HUES64 (cell line): ENCODE measurements around the gene CDH18.

Experiments
- H3K27ac ChIP-seq: 2 replicates; pipeline ENCODE4 v1.7.0; 2013; ENCODE audit warnings: low read depth, low read length, inconsistent platforms
- H3K27me3 ChIP-seq: 2 replicates; pipeline ENCODE4 v1.6.1; 2013; ENCODE audit warnings: mild to moderate bottlenecking, low read length; ENCODE audit not compliant: insufficient read depth
- H3K36me3 ChIP-seq: 2 replicates; pipeline ENCODE4 v1.6.1; 2013; ENCODE audit warnings: mild to moderate bottlenecking, low read length; ENCODE audit not compliant: insufficient read depth
- H3K4me1 ChIP-seq: 2 replicates; pipeline ENCODE4 v1.6.1; 2013; ENCODE audit warnings: mild to moderate bottlenecking, low read length, moderate library complexity; ENCODE audit not compliant: insufficient read depth
- H3K4me3 ChIP-seq: 2 replicates; pipeline ENCODE4 v1.5.1; 2013; ENCODE audit warnings: mild to moderate bottlenecking, low read length, moderate library complexity
- H3K9ac ChIP-seq: 2 replicates; pipeline ENCODE4 v1.6.1; 2013; ENCODE audit warnings: mild to moderate bottlenecking, low read depth, low read length
- H3K9me3 ChIP-seq: 2 replicates; pipeline ENCODE4 v1.6.1; 2013; ENCODE audit warnings: low read depth, low read length; ENCODE audit not compliant: insufficient read depth
- WGBS: fragments of 150-250, 120-280 bp; methylation state at CpG from one replicate; pipeline ENCODE4 v1.1.7; 2013; ENCODE audit warnings: missing lambda C conversion rate; 5-methylcytosine and 5-hydroxymethylcytosine counted together

CDH18 gene

DNA sequence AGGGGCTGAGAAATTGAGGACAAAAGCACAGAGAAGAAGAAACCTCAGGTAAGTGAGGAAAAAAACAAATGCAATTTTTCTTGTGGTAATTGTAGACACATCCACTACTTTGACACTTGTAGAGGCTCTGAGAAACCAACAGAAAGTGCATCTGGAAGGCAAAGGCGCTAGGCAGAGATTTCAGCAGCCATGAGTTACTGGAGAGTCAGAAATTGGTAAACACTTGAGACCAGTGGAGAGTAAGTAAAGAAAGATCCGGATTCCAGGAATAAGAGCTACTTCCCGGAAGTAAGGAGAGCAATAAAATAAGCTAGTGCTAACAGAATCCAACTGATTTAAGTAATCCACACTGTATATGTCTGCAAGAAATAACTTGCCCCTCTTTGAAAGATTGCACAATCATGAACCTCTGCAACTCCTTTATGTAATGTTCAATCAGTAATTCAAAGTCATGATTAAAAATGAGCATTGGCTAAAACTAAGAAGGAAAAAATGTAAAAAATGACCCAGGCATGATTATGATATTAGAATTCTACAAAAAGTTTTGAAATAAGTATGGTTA, 382.1 kb downstream of the CDH18 start:
- no peaks in the 10 kb centered on the region for H3K36me3 ChIP-seq
- no peak overlapping the region for H3K9ac ChIP-seq
- H3K4me1 ChIP-seq, result 0 out of 2 replicates have a peak, but pooled peaks cover 5% of the 10 kb centered on the region
- H3K27me3 ChIP-seq, result no peaks in the 10 kb centered on the region
- no peak overlapping the region for H3K27ac ChIP-seq
- WGBS, result 96% methylated on average over 3 of the region's 3 CpGs
- H3K4me3 ChIP-seq, result no peak overlapping the region
- H3K9me3 ChIP-seq, result peaks cover 9% of the 10 kb centered on the region; the same call in 1 of the 2 replicates

DNA sequence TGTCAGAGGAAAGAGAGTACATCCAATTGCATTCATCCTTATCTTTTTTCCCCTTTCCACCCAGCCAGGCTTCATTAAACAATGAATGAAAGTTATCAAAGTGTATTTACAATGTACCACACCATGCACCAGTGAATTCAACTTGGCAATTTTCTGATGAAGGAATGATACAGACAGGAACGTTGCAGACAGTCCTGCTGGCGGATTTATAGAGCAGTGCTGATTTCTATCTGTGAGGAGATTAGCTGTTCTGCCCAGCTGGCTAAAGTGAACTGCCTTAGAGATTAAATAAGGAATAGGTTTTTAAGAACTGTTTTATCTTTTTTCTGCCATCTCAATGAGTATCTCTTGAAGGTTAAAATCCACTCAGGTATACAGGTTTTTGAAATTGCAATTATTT, 403.9 kb downstream of the CDH18 start:
- Histone ChIP-seq H3K27ac (no peak overlapping the region), H3K9me3 (no peaks in the 10 kb centered on the region), H3K36me3 (no peaks in the 10 kb centered on the region), H3K9ac (no peak overlapping the region), H3K4me1 (no peaks in the 10 kb centered on the region), H3K27me3 (no peaks in the 10 kb centered on the region), H3K4me3 (no peak overlapping the region)
- WGBS, result 80% methylated on average over 2 of the region's 2 CpGs

DNA sequence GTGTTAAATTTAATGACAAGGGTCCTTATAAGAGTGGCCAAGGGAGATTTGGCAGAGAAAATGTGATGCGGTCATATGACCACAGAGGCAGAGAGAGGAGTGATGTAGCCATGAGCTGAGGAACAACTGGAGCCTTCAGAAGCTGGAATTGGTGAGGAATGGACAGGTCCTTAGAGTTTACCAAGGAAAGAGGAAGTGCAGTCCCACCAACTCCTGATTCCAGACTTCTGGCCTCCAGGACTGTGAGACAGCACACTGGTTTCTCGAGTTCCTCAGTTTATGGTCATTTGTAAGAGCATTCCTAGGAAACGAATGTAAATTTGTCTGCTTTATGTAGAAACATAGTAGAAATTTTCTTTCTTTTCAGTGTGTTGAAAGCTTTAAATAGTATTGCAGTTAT, 410.1 kb downstream of the CDH18 start:
- no peak overlapping the region for H3K27ac ChIP-seq
- no peaks in the 10 kb centered on the region for H3K27me3 ChIP-seq
- no peak overlapping the region for H3K9ac ChIP-seq
- H3K36me3 ChIP-seq, result no peaks in the 10 kb centered on the region
- WGBS, result 95% methylated on average over 3 of the region's 3 CpGs
- no peaks in the 10 kb centered on the region for H3K9me3 ChIP-seq
- H3K4me1 ChIP-seq, result no peaks in the 10 kb centered on the region
- H3K4me3 ChIP-seq, result no peak overlapping the region

DNA sequence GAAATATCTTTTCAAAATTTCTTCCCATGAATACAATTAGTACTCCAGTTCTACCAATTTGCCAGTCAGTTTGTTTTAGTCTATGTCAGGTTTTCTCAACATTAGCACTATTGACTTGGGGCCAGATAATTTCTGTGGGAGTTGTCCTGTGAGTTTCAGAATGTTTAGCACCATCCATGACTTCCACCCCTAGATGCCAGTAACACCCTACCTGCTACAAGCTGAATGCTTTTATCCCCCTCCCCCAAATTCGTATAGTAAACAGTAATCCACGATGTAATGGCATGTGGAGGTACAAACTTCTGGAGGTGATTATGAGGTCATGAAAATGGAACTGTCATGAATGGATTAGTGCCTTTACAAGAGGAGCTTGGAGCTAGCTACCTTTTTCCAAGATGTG, 420.0 kb downstream of the CDH18 start:
- no peaks in the 10 kb centered on the region for H3K36me3 ChIP-seq
- no peak overlapping the region for H3K9ac ChIP-seq
- no peaks in the 10 kb centered on the region for H3K27me3 ChIP-seq
- H3K4me3 ChIP-seq, result no peak overlapping the region
- no peaks in the 10 kb centered on the region for H3K9me3 ChIP-seq
- 94% methylated on average over 2 of the region's 2 CpGs for WGBS
- H3K4me1 ChIP-seq, result no peaks in the 10 kb centered on the region
- H3K27ac ChIP-seq, result no peak overlapping the region

DNA sequence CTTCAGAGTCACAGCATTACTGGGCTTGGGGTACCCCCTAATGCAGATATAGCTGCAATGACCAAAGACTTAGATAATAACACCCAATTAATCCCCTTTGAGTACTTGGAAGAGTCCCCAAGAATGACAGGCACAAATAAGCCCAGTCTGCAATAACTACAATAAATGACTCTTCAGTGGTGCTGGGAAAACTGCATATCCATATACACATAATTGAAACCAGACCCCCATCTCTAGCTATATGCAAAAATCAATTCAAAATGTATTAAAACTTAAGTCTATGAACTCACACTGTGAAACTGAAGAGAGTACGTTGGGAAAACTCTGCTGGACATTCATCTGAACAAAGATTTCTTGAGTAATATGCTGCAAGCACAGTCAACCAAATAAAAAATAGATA, 422.5 kb downstream of the CDH18 start:
- Histone ChIP-seq H3K4me1 (no peaks in the 10 kb centered on the region), H3K9me3 (no peaks in the 10 kb centered on the region), H3K4me3 (no peak overlapping the region), H3K27ac (no peak overlapping the region), H3K27me3 (no peaks in the 10 kb centered on the region), H3K9ac (no peak overlapping the region), H3K36me3 (no peaks in the 10 kb centered on the region)
- 82% methylated on average over 1 of the region's 1 CpG for WGBS

DNA sequence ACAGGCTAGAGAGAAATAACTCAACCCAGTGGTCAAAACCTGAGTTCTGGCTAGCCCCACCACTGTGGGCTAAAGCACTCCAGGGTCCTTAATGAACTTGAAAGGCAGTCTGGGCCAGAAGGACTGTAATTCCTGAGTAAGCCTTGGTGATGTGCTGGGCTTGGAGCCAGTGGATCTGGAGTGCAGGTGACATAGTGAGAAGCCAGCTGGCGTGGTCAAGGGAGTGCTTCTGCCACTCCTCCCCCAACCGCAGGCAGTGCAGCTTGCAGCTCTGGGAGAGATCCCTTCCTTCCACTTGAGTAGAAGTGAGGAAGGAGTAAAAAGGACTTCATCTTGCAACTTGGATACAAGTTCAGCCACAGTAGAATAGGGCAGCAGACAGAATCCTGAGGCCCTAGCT, 424.0 kb downstream of the CDH18 start:
- Histone ChIP-seq H3K27me3 (no peaks in the 10 kb centered on the region), H3K27ac (no peak overlapping the region), H3K36me3 (no peaks in the 10 kb centered on the region), H3K4me3 (no peak overlapping the region), H3K9ac (no peak overlapping the region), H3K4me1 (no peaks in the 10 kb centered on the region), H3K9me3 (no peaks in the 10 kb centered on the region)
- WGBS, result 94% methylated on average over 2 of the region's 2 CpGs

- Histone ChIP-seq H3K9ac (no peak overlapping the region), H3K27me3 (no peaks in the 10 kb centered on the region), H3K27ac (no peak overlapping the region), H3K9me3 (no peaks in the 10 kb centered on the region), H3K36me3 (no peaks in the 10 kb centered on the region), H3K4me3 (no peak overlapping the region), H3K4me1 (no peaks in the 10 kb centered on the region)
Observed at GRCh38 chr5:19555876-19556275, 432.1 kb downstream of the CDH18 start.

GRCh38 chr5:19555436-19555835, 432.6 kb downstream of the CDH18 start:
- Histone ChIP-seq H3K36me3 (no peaks in the 10 kb centered on the region), H3K27me3 (no peaks in the 10 kb centered on the region), H3K9ac (no peak overlapping the region), H3K27ac (no peak overlapping the region), H3K9me3 (no peaks in the 10 kb centered on the region), H3K4me3 (no peak overlapping the region), H3K4me1 (no peaks in the 10 kb centered on the region)
- WGBS, result 91% methylated on average over 3 of the region's 3 CpGs

DNA sequence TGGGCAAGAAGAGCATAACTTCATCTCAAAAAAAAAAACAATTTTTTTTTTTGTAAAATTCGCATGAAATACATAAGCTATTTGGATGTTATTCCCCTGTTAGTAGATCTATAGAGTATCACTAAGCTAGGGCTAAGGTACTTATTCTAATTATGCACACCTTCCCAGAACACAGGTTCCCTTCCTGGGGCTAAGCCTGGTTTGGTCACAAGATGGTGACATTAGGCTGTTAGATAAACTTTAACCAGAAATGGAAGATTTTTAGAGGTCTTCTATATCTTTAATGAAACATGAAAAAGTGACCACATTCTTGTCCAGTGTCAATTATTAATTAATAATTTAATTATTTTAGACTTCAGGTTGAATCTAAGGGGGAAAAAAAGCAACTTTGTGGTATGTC, 433.5 kb downstream of the CDH18 start:
- WGBS, result no CpG with 5 or more reads among the region's 1 CpG
- Histone ChIP-seq H3K36me3 (no peaks in the 10 kb centered on the region), H3K9me3 (no peaks in the 10 kb centered on the region), H3K27me3 (no peaks in the 10 kb centered on the region), H3K4me3 (no peak overlapping the region), H3K9ac (no peak overlapping the region), H3K27ac (no peak overlapping the region), H3K4me1 (no peaks in the 10 kb centered on the region)

DNA sequence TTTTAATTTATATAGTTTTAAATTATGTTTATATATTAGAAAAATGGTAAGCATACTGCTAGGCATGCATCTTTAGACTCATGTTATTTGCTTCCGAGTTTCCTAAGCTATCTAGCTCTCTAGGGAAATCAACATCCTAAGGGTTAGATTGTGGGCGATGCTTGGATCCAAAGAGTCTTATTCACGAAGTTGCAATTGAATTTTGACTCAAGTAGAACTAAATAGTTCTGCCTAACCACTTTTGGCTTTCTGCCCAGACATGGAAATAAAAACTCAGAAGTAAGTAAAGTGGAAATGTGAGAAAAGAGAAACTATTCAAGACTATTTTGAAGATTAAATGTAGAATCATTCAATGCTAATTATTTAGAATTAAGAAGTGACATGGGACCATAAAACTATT, 440.4 kb downstream of the CDH18 start:
- no peak overlapping the region for H3K9ac ChIP-seq
- no peaks in the 10 kb centered on the region for H3K27me3 ChIP-seq
- 92% methylated on average over 3 of the region's 3 CpGs for WGBS
- no peak overlapping the region for H3K4me3 ChIP-seq
- H3K27ac ChIP-seq, result no peak overlapping the region
- no peaks in the 10 kb centered on the region for H3K9me3 ChIP-seq
- H3K4me1 ChIP-seq, result no peaks in the 10 kb centered on the region
- H3K36me3 ChIP-seq, result no peaks in the 10 kb centered on the region

DNA sequence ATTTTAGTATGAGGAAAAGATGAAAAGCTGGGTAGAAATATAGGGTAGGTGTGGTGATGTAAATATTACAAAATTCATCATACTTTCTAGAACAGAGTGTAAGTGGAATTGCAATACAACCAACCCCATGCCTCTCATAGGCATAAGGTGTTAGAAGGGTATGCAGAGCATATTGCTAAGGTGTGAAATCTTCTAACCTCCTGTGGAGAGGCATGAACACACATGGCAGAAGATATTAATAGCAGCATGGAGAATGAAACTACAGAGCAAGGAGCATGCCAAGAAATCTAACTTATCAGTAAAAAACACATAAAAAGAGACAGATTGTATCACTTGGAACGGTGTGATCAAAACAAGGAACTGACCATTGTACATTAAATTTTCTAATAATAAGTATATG, 441.5 kb downstream of the CDH18 start:
- H3K4me1 ChIP-seq, result no peaks in the 10 kb centered on the region
- no CpG with 5 or more reads among the region's 1 CpG for WGBS
- no peaks in the 10 kb centered on the region for H3K27me3 ChIP-seq
- no peak overlapping the region for H3K27ac ChIP-seq
- H3K9ac ChIP-seq, result no peak overlapping the region
- H3K9me3 ChIP-seq, result no peaks in the 10 kb centered on the region
- no peak overlapping the region for H3K4me3 ChIP-seq
- no peaks in the 10 kb centered on the region for H3K36me3 ChIP-seq

GRCh38 chr5:19538607-19539006, 449.4 kb downstream of the CDH18 start:
- 92% methylated on average over 1 of the region's 2 CpGs for WGBS
- Histone ChIP-seq H3K9me3 (no peaks in the 10 kb centered on the region), H3K4me1 (no peaks in the 10 kb centered on the region), H3K36me3 (no peaks in the 10 kb centered on the region), H3K27ac (no peak overlapping the region), H3K4me3 (no peak overlapping the region), H3K9ac (no peak overlapping the region), H3K27me3 (no peaks in the 10 kb centered on the region)
